Epithelial cell of umbilical artery (primary cell): Measurements from ENCODE around the gene RFXAP. TPM values are rescaled to one million over a fixed set of nuclear protein-coding genes. Genes with fewer than 3 reads are reported as not detected.

Experiments used
- total RNA-seq: library from RNA; depleted of rRNA; stranded (reverse); fragments of >200 nt; gene quantifications from 2 replicates; pipeline ENCODE4 v1.2.3, GENCODE V29; 2014

RFXAP gene, protein sequence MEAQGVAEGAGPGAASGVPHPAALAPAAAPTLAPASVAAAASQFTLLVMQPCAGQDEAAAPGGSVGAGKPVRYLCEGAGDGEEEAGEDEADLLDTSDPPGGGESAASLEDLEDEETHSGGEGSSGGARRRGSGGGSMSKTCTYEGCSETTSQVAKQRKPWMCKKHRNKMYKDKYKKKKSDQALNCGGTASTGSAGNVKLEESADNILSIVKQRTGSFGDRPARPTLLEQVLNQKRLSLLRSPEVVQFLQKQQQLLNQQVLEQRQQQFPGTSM
- 1.3 and 2.3 TPM in 2 replicates for total RNA-seq

GRCh38 chr13:36818804-36819738, at the start of gene RFXAP:
TSS of gene RFXAP (plus strand) at chr13:36819222. CDS start at chr13:36819358, 136 bp downstream.

Other genes with a start within 250 kb of the RFXAP start
- gene SERTM1, start 145.2 kb upstream of the RFXAP start, total RNA-seq = under 0.01 TPM in 1 of 2 replicates, not detected in the other
- 1.4 and 1.9 TPM in 2 replicates for gene SMAD9, start 101.0 kb downstream of the RFXAP start, total RNA-seq
- 52.6 and 61.6 TPM in 2 replicates for gene ALG5, start 180.1 kb downstream of the RFXAP start, total RNA-seq
- 52.1 and 54.6 TPM in 2 replicates for gene EXOSC8, start 181.6 kb downstream of the RFXAP start, total RNA-seq
- gene SUPT20H, start 240.5 kb downstream of the RFXAP start, total RNA-seq = 41.9 and 47.3 TPM in 2 replicates